Mucosa of gallbladder (tissue), 1 donor: ENCODE results near the gene CRABP2. TPM values are rescaled to one million over a fixed set of nuclear protein-coding genes. Genes with fewer than 3 reads are reported as not detected.

Experiments used
- DNase-seq: peaks from one replicate; pipeline ENCODE4 v3.0.0-alpha.2; 2020; ENCODE audit warnings: low spot score
- total RNA-seq: library from RNA; stranded (reverse); gene quantifications from one replicate; pipeline ENCODE4 v1.2.1, GENCODE V29; 2021
- donor health status: DM: no; HTN: no; CAD: no.

CRABP2 gene
- total RNA-seq, 1 donor from 2014 or later, result 3.5 TPM

GRCh38 chr1:156742017-156742416 is 36.6 kb upstream of the CRABP2 start:
- DNase-seq, result no peak

- no peak for DNase-seq
These were observed 36.1 kb upstream of the CRABP2 start for GRCh38 chr1:156741481-156741983.

- peak; percentile 99 for DNase-seq
These were observed 35.5 kb upstream of the CRABP2 start, which contains the start of gene MRPL24 for GRCh38 chr1:156740741-156741480. TSS of gene MRPL24 (minus strand) at chr1:156741088. CDS start at chr1:156738704, 2,384 bp downstream.

GRCh38 chr1:156740237-156740740 is 34.9 kb upstream of the CRABP2 start:
- DNase-seq, result no peak

- no peak for DNase-seq
These were observed 33.5 kb upstream of the CRABP2 start for GRCh38 chr1:156738916-156739315.

GRCh38 chr1:156738407-156738806 is 33.0 kb upstream of the CRABP2 start:
- no peak for DNase-seq

- DNase-seq, result no peak
These were observed 28.7 kb upstream of the CRABP2 start for GRCh38 chr1:156733989-156734584.

GRCh38 chr1:156728599-156729462 is 23.4 kb upstream of the CRABP2 start, which contains the start of gene ISG20L2:
TSS of gene ISG20L2 (minus strand) at chr1:156728766. CDS start at chr1:156727652, 1,114 bp downstream.
- DNase-seq, result peak; percentile 96

- peak; percentile 81 for DNase-seq
These were observed 22.7 kb upstream of the CRABP2 start, which contains the start of gene METTL25B for GRCh38 chr1:156727926-156728598. TSS of gene METTL25B (plus strand) at chr1:156728469. CDS start at chr1:156729105, 636 bp downstream.

- no peak for DNase-seq
These were observed 22.1 kb upstream of the CRABP2 start for GRCh38 chr1:156727492-156727891.

- peak; percentile 47 for DNase-seq
These were observed 21.3 kb upstream of the CRABP2 start for GRCh38 chr1:156726549-156727226.

GRCh38 chr1:156725683-156726280 is 20.4 kb upstream of the CRABP2 start:
- DNase-seq, result peak; percentile 91

- DNase-seq, result no peak
These were observed 16.2 kb upstream of the CRABP2 start for GRCh38 chr1:156721535-156721934.

GRCh38 chr1:156721131-156721530 is 15.7 kb upstream of the CRABP2 start:
- no peak for DNase-seq

GRCh38 chr1:156717351-156717750 is 12.0 kb upstream of the CRABP2 start:
- no peak for DNase-seq

GRCh38 chr1:156714830-156715229 is 9.4 kb upstream of the CRABP2 start:
- no peak for DNase-seq

- no peak for DNase-seq
These were observed 7.2 kb upstream of the CRABP2 start for GRCh38 chr1:156712626-156713025.

GRCh38 chr1:156711011-156711817 is 5.8 kb upstream of the CRABP2 start:
- DNase-seq, result no peak
